Measurements from ENCODE around the gene ESYT1.

GRCh38 chr12:56086608-56087007 is 41.5 kb upstream of the ESYT1 start:
- TF ChIP-seq CTCF (IDR thresholded peaks at IDR 0.05) (no peak), POLR2AphosphoS5 (IDR thresholded peaks at IDR 0.05; ENCODE audit: low read depth, low read length) (no peak), REST (IDR thresholded peaks at IDR 0.05; ENCODE audit: insufficient read depth in 1 of 2, low read depth in 2 of 2, low read length in 1 of 2) (no peak), SIN3A (IDR thresholded peaks at IDR 0.05; ENCODE audit: borderline replicate concordance, insufficient read depth, low read depth, low read length) (no peak)
